GM21619 (cell line): Measurements from ENCODE around the gene DMXL2.
"Not testable (repeated sequence)": the region's sequence is repeated elsewhere in the genome, so short reads cannot be mapped to it uniquely, and the experiment has no call there.

Experiments used
- ATAC-seq: cut with Tn5 transposase; IDR thresholded peaks from one replicate; pipeline ENCODE4 v1.9.1; 2021; ENCODE audit not compliant: unreplicated experiment

Gene DMXL2

GRCh38 chr15:51579012-51579411 is 43.6 kb downstream of the DMXL2 start:
- no peak for ATAC-seq

- no peak for ATAC-seq
Measured at GRCh38 chr15:51577636-51578304, 44.8 kb downstream of the DMXL2 start.

- no peak for ATAC-seq
Measured at GRCh38 chr15:51576911-51577500, 45.6 kb downstream of the DMXL2 start.

- no peak for ATAC-seq
Measured at GRCh38 chr15:51576286-51576850, 46.2 kb downstream of the DMXL2 start.

GRCh38 chr15:51575775-51576174 is 46.8 kb downstream of the DMXL2 start:
- ATAC-seq = no peak

GRCh38 chr15:51573352-51573751 is 49.2 kb downstream of the DMXL2 start:
- ATAC-seq = not testable (repeated sequence)

GRCh38 chr15:51568939-51569784 is 53.4 kb downstream of the DMXL2 start:
- ATAC-seq = not testable (repeated sequence)

- ATAC-seq = no peak
Measured at GRCh38 chr15:51561271-51561670, 61.3 kb downstream of the DMXL2 start.

GRCh38 chr15:51558876-51559275 is 63.7 kb downstream of the DMXL2 start:
- no peak for ATAC-seq

GRCh38 chr15:51558411-51558810 is 64.2 kb downstream of the DMXL2 start:
- no peak for ATAC-seq

- no peak for ATAC-seq
Measured at GRCh38 chr15:51550841-51551240, 71.7 kb downstream of the DMXL2 start.

- ATAC-seq = no peak
Measured at GRCh38 chr15:51547656-51548055, 74.9 kb downstream of the DMXL2 start.

- no peak for ATAC-seq
Measured at GRCh38 chr15:51536965-51537574, 85.5 kb downstream of the DMXL2 start.

GRCh38 chr15:51533672-51534398 is 88.7 kb downstream of the DMXL2 start:
- no peak for ATAC-seq

- no peak for ATAC-seq
Measured at GRCh38 chr15:51526955-51527354, 95.6 kb downstream of the DMXL2 start.

GRCh38 chr15:51524376-51524775 is 98.2 kb downstream of the DMXL2 start:
- ATAC-seq = no peak

- ATAC-seq = no peak
Measured at GRCh38 chr15:51516291-51516690, 106.3 kb downstream of the DMXL2 start.

GRCh38 chr15:51505251-51505650 is 117.3 kb downstream of the DMXL2 start:
- ATAC-seq = no peak

GRCh38 chr15:51503003-51503402 is 119.6 kb downstream of the DMXL2 start:
- ATAC-seq = no peak

- no peak for ATAC-seq
Measured at GRCh38 chr15:51499379-51499976, 123.1 kb downstream of the DMXL2 start.
